ENCODE data around the gene ANAPC2.

The ANAPC2 gene

DNA sequence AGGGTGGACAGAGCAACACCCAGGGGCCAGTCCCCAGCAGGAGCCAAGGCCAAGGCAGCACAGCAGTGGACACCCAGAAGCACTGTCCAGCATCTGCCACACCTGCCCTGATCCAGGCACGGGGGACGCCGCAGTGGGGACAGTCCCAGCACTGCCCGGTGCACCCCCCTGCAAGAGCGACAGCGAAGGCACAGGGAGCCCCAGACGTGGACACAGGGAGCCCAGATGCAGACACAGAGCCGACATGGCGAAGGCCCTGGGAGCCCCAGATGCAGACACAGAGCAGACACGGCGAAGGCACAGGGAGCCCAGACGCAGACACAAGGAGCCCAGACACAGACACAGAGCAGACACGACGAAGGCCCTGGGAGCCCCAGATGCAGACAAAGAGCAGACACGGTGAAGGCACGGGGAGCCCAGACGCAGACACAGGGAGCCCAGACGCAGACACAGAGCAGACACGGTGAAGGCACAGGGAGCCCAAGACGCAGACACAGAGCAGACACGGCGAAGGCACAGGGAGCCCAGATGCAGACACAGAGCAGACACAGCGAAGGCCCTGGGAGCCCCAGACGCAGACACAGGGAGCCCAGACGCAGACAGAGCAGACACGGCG is 4.3 kb downstream of the ANAPC2 start:
- no peak for DNase-seq (ENCODE audit: low read depth)
- no peak overlapping the region for H3K4me3 ChIP-seq (ENCODE audit: low read depth, low read length)
- TF ChIP-seq CTCF (conservative IDR thresholded peaks at IDR 0.05; ENCODE audit: low read depth, low read length), result no peak

GRCh38 chr9:137182836-137183235 is 5.5 kb downstream of the ANAPC2 start:
- no peak overlapping the region for H3K4me3 ChIP-seq (ENCODE audit: low read depth, low read length)
- no peak for TF ChIP-seq CTCF (conservative IDR thresholded peaks at IDR 0.05; ENCODE audit: low read depth, low read length)
- no peak for DNase-seq (ENCODE audit: low read depth)

DNA sequence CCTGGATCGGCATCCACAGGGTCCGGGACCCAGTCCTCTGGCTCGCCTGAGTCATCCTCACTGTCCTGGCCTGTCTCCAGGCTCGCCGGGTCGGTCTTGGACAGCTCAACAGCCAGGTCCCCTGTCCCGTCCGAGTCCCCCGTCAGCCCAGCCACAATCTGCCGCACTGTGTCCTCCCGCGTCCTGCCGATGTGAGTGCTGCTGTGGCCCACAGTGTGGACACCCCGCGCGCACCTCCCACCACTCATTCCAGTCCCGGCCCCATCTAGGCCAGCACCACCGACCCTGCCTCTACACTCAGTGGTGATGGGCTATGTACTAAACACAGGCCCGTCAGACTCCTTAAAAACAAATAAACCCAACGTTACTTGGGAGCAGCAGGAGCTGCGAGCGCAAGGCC is 6.7 kb downstream of the ANAPC2 start:
- DNase-seq (ENCODE audit: low read depth), result no peak
- H3K4me3 ChIP-seq (ENCODE audit: low read depth, low read length), result no peak overlapping the region
- TF ChIP-seq CTCF (conservative IDR thresholded peaks at IDR 0.05; ENCODE audit: low read depth, low read length), result no peak

- H3K4me3 ChIP-seq (ENCODE audit: low read depth, low read length), result no peak overlapping the region
- no peak for TF ChIP-seq CTCF (conservative IDR thresholded peaks at IDR 0.05; ENCODE audit: low read depth, low read length)
- DNase-seq (ENCODE audit: low read depth), result no peak
These were observed 7.9 kb downstream of the ANAPC2 start for GRCh38 chr9:137180491-137180890.

- TF ChIP-seq CTCF (conservative IDR thresholded peaks at IDR 0.05; ENCODE audit: low read depth, low read length), result no peak
- no peak for DNase-seq (ENCODE audit: low read depth)
- no peak overlapping the region for H3K4me3 ChIP-seq (ENCODE audit: low read depth, low read length)
These were observed 8.6 kb downstream of the ANAPC2 start for GRCh38 chr9:137179761-137180160.

DNA sequence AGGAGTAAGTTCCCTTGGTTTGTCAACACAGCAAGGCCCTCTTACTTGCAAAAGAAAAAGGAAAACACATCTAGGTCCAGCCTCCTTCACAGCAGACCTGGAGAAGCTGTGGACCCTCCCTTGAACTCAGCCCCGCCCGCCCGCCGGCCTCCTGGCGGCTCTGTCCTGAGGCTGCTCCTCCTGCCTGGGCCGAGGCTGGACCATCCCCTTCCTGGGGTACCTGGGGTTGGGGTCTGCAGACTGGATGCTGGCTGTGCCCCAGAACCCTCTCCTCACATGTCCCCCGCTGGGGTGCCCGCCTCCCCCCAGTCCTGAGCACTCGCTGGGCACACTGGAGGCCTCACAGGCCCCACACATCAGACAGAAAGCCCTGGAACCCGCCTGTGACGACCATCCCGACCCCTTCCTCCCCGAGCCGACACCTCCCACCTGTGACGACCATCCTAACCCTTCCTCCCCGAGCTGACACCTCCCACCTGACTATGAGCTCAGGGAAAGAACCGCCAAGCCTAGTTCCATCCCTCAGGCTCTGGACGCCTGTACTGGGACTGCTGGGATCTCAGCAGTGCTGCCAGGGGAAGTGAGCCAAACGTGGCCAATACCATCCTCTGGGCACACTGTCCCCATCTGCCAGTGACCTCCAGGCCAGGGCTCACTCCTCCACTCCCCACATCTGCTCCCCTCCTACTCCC is 9.3 kb downstream of the ANAPC2 start:
- no peak overlapping the region for H3K4me3 ChIP-seq (ENCODE audit: low read depth, low read length)
- no peak for DNase-seq (ENCODE audit: low read depth)
- TF ChIP-seq CTCF (conservative IDR thresholded peaks at IDR 0.05; ENCODE audit: low read depth, low read length), result no peak
